Stimulated activated CD4-positive, alpha-beta T cell treated with anti-CD3 and anti-CD28 coated beads, TNF-alpha, amount 100 ng/mL, for 1 hour (primary cell): ENCODE data around the gene FLYWCH2.
"Not testable (repeated sequence)": the region's sequence is repeated elsewhere in the genome, so short reads cannot be mapped to it uniquely, and the experiment has no call there.

Experiments
- DNase-seq, 3 donors: peaks; one replicate each; pipeline ENCODE4 v3.0.0-alpha.2; 2020; ENCODE audit warnings: low read depth in 3 of 3, low spot score in 1 of 3

Gene FLYWCH2

DNA sequence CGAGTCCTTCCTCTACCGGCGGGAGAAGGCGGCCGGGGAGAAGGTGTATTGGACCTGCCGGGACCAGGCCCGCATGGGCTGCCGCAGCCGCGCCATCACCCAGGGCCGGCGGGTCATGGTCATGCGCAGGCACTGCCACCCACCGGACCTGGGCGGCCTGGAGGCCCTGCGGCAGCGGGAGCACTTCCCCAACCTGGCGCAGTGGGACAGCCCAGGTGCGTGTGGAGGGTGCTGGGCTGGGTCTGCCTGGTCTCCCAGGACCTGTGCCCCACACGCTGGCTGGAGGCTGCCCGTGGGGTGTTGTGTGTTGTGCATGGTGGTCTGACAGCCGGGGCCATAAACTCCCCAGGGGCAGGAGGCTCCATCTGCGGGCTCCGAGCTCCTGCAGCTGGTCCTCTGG is 54.2 kb downstream of the FLYWCH2 start:
- DNase-seq = no peak

DNA sequence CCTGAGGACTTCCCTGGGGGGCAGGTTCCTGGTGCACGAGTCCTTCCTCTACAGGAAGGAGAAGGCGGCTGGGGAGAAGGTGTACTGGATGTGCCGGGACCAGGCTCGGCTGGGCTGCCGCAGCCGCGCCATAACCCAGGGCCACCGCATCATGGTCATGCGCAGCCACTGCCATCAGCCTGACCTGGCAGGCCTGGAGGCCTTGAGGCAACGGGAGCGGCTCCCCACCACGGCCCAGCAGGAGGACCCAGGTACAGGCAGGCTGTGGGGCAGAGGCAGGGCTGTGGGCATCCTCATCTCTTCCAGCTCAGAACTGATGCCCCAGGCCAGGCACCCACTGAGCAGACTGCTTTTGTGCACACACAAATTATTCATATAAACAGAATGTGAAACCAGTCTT is 55.2 kb downstream of the FLYWCH2 start:
- no peak for DNase-seq

DNA sequence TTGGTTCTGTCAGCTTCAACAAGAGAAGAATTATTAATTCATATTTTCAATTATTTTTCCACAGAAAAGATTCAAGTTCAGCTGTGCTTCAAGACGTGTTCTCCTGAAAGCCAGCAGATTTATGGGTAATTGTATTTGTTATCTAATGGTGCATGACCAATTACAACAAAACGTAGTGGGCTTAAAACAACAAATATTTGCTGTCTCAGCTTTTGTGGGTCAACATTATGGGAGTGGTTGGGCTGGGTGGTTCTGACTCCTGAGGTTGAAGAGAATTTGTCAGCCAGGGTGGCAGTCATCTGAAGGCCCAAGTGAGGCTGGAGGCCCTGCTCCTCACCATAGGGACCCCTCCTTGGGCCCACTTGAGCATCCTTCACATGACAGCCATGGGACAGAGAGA is 57.0 kb downstream of the FLYWCH2 start:
- no peak for DNase-seq

DNA sequence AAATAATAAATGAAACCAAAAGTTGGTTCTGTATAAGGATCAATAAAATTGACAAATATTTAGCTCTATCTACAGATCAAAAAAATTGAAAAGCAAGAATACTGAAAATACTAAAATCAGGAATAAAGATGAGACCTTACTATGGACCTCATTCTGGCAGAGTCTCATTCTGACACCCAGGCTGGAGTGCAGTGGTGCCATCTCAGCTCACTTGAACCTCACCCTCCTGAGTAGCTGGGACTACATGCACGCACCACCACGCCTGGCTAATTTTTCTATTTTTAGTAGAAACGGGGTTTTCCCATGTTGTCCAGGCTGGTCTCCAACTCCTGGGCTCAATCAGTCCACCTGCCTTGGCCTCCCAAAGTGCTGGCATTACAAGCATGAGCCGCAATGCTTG is 59.0 kb downstream of the FLYWCH2 start:
- no peak for DNase-seq

DNA sequence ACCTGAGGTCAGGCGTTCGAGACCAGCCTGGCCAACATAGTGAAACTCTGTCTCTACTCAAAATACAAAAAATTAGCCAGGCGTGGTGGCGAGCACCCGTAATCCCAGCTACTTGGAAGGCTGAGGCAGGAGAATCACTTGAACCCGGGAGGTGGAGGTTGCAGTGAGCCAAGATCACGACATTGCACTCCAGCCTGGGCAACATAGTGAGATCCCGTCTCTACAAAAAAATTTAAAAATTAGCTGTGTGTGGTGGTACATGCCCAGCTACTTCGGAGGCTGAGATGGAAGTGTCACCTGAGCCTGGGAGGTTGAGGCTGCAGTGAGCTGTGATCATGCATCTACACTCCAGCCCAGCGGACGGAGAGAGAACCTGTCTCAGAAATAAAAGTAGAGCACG is 60.7 kb downstream of the FLYWCH2 start:
- DNase-seq = not testable (repeated sequence)

DNA sequence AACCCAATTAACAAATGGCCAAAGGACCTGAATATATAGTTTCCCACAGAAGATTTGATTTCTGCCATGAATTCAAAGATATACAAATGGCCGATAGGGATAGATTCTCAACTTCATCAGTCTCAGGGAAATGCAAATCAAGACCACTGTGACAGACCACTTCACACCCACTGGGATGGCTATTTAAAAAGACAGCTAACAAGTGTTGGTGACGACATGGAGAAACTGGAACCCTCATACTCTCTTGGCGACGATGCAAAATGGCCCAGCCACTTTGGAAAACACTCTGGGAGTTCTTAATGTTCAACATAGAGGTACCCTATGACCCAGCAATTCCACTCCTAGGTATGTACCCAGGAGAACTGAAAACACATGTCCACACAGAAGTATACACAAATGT is 63.6 kb downstream of the FLYWCH2 start:
- no peak for DNase-seq
